GM12872 (cell line): ENCODE results near the gene RBMS3.

Experiments used
- TF ChIP-seq, protein P1 (sequence below): IDR thresholded peaks from 3 replicates; pipeline ENCODE4 v1.5.1; 2011; ENCODE audit warnings: low read depth, mild to moderate bottlenecking, low read length, moderate library complexity; ENCODE audit not compliant: insufficient read depth

The RBMS3 gene

DNA sequence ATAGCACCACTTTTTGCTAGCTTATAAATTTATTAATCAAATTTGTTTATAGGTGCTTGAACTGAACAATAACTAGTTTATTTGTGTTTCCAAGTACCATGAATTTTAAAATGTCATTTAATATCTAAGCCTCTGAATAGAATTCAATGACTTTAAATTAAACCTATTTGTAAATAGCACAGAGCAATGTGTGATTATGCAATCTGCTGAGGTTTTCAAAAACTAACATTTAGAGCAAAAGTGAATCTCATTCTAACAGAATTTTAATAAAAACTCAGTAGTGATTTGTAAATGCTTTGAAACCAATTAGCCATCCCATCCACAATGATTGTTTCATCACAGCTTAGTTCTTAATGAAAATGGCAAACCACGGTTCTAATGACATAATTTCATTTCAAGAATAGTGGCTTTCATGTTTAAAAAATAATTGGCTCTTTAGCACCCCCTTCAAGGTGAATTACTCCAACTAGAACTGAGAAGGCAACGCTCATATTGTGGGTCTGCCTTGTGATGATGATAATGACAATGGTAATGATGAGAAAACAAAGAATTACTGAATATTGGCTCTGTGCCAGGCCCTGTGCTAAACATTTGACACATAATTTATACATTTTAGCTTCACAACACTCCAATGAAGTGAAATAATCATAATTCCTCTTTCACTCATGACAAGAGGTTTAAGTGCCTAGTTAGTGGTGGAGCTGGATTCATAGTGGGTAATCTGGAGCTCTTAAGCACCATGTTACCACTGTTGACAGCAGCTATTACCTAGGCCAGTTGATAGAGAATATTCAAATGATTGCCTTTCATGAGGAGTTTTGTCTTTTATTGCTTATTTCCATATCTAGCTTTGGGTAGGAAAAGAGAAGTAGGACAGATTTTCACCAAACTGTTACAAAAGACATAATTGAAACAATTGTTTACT, 145.7 kb downstream of the RBMS3 start:
- TF ChIP-seq, protein P1, sequence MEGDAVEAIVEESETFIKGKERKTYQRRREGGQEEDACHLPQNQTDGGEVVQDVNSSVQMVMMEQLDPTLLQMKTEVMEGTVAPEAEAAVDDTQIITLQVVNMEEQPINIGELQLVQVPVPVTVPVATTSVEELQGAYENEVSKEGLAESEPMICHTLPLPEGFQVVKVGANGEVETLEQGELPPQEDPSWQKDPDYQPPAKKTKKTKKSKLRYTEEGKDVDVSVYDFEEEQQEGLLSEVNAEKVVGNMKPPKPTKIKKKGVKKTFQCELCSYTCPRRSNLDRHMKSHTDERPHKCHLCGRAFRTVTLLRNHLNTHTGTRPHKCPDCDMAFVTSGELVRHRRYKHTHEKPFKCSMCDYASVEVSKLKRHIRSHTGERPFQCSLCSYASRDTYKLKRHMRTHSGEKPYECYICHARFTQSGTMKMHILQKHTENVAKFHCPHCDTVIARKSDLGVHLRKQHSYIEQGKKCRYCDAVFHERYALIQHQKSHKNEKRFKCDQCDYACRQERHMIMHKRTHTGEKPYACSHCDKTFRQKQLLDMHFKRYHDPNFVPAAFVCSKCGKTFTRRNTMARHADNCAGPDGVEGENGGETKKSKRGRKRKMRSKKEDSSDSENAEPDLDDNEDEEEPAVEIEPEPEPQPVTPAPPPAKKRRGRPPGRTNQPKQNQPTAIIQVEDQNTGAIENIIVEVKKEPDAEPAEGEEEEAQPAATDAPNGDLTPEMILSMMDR, result no peak

DNA sequence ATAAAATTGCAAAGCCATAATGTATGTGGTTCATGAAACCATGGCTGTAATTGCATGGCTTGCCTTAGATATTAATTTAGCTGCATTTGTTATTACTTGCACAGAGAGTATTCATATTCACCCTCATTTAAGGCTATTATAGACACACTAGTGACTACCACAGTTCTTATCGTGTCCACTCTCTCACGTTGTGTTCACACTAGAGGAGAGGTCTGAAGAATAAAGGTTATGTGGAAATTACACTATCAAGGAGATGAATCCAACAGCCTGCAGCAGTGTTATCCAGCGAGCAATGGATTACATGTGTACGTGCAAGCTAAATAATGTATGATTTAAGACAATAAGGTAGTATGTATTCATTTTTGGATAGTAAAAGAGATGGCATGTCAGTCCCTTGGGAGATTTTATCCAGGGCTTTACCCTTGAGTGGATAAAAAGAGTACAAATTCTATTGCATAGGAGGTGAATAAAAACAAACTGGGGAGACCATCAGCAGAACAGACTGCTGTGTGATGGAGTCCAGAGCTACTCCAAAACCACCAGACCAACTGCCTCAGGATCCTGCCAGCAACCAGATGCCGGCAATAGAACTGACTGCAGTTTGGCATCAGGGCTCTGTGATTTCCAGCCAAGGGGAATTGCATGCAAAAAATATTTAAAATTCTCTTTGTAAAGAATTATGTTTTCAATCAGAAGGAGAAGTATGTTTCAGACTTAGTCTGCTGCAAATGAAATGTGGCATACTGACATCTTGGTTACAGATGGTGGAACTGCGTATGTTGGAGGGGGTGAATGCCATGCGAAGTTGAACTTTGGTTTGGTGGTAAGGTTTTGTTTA, 146.6 kb downstream of the RBMS3 start:
- TF ChIP-seq, protein P1, result no peak

DNA sequence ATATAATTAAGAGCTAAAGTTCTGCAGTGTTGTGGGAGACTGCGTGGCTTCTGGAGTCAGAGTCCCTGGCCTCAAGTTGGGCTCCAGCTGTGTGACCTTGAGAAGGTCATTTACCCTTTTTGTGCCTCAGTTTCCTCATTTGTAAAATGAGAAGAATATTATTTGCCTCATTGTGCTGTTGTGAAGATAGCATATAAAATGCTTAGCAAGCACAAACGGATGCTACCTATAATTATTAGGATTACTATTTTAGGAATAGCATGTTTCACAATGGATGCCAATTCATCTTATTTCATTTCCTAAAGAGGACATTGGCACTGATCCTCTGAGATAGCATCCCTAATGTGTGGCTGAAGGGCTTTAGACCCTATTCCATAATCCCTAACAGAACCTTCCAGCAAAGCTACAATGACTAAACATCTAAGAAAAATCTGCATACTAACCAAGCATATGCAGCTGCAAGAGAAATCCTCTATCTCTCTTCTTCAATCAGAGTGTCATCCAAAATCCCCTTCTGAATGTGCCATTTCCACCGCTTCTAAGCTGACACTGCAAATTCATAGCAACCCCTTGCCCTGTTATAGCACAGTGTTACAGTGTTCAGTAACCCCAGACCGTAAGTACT, 148.3 kb downstream of the RBMS3 start:
- TF ChIP-seq, protein P1, result no peak

DNA sequence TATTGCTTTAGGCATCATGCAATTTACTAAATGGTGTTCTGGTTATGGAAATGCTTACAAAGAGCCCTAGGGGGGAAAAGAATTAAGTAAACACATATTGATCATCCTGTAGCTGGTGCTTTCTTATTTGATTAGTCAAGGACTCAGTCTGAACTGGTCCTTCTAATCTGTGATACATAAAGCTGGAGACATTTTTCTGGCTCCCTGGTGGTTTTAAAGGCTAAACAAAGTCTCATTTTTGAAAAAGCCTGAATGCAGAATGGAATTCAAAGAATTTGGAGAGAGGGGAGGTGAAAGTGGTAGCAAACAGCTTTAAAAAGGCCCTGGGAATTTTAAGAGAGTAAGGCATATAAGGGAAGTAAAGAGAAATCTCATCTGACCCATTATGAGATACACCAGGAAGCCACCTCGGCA, 149.7 kb downstream of the RBMS3 start:
- TF ChIP-seq, protein P1, result no peak

DNA sequence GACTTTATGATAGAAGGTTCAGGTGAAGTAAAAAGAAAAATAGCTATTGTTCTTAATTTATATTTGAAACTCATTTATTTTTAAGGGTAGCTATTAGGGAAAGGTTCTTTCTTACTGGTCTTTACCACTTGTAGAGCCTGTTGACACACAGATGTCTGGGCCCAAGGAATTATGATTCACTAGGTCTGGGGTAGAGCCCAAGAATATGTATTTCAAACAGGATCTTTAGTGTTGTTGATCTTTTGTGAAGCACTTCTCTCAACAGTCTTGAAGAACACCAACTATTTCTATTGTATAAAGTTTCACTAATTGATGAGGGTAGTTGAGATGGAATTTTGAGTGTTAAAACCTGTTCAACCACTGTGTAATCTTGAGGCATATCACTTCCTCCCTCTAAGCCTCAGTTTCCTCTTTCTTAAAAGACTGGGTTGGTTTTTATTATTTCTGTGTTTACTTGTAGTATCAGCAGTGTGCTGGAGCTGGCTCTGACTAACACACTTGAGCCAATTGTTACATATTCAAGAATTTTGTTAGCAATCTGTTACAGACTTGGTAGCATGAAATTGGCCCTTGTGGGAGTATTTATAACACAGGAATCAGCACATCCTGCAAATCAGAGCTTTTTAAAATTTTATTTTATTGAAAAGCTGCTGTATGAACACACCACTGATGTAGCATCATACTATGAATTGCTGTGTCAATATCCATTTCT, 155.9 kb downstream of the RBMS3 start:
- TF ChIP-seq, protein P1, result no peak

DNA sequence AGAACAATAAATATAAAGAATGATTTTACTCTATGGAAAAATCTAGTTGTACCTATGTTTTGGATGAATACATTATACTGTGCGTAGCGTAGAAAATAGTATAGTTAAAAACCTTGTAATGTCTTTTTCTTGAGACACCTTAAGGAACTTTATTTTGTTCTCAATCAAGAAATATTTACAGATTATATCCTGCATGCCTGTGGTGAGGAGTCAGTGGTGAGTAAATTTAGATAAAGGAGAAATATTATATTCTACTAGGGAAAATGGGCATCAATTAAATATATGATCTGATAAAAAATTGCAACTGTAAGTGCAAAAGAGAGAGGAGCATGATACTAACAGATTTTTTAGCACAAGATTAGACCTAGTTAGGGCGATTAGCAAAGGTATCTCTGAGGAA, 157.7 kb downstream of the RBMS3 start:
- TF ChIP-seq, protein P1, result no peak
